ENCODE data around the gene ARCN1. TPM values are rescaled to one million over a fixed set of nuclear protein-coding genes. Genes with fewer than 3 reads are reported as not detected.

Gene ARCN1
- 97.8 and 112 TPM in 2 replicates for total RNA-seq (ENCODE audit: low replicate concordance)

GRCh38 chr11:118572061-118572980 is at the start of gene ARCN1:
ARCN1 (plus strand) TSS chr11:118572409; CDS start chr11:118572548, 139 bp downstream.
- H2AFZ ChIP-seq (replicated peaks) = peak within 1 kb of the TSS; percentile 97
- Mint-ChIP-seq H3K27ac (peak within 1 kb of the TSS; percentile 89), H3K4me1 (peaks cover 23% of the 10 kb centered on the region), H3K27me3 (ENCODE audit: insufficient read depth, low read depth) (no peaks in the 10 kb centered on the region), H3K36me3 (peaks cover 1% of the 10 kb centered on the region), H3K4me3 (peak within 1 kb of the TSS; percentile 97), H3K9me3 (no peaks in the 10 kb centered on the region)
- H3K27ac ChIP-seq = peak within 1 kb of the TSS; percentile 93
- peaks cover 51% of the 10 kb centered on the region for H3K79me2 ChIP-seq (ENCODE audit: low read depth)
- DNase-seq (ENCODE audit: low spot score) = peak; percentile 92
- peaks cover 47% of the 10 kb centered on the region for H4K20me1 ChIP-seq (ENCODE audit: low read depth)
- peak; percentile 27 for TF ChIP-seq EZH2 (IDR thresholded peaks at IDR 0.05)
- TF ChIP-seq CTCF (IDR thresholded peaks at IDR 0.05) = peak; percentile 7
- no peak for TF ChIP-seq EZH2phosphoT487 (IDR thresholded peaks at IDR 0.05)
- H3K36me3 ChIP-seq = no peaks in the 10 kb centered on the region
- peak within 1 kb of the TSS; percentile 99 for H3K4me3 ChIP-seq
- peaks cover 5% of the 10 kb centered on the region for H3F3A ChIP-seq (ENCODE audit: low read depth)
- H3K4me1 ChIP-seq = peaks cover 14% of the 10 kb centered on the region
- no peaks in the 10 kb centered on the region for H3K9me3 ChIP-seq (ENCODE audit: low read depth)
- H3K27me3 ChIP-seq = no peaks in the 10 kb centered on the region
- peak within 1 kb of the TSS; percentile 88 for H3K4me2 ChIP-seq
- H3K9ac ChIP-seq = peak within 1 kb of the TSS; percentile 89

DNA sequence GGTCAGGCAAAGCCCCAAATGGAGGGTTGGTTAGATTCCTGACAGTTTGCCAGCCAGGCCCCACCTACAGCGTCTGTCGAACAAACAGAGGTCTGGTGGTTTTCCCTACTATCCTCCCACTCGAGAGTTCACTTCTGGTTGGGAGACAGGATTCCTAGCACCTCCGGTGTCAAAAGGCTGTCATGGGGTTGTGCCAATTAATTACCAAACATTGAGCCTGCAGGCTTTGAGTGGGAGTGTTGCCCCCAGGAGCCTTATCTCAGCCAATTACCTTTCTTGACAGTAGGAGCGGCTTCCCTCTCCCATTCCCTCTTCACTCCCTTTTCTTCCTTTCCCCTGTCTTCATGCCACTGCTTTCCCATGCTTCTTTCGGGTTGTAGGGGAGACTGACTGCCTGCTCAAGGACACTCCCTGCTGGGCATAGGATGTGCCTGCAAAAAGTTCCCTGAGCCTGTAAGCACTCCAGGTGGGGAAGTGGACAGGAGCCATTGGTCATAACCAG is 49.6 kb upstream of the ARCN1 start:
- Histone ChIP-seq H2AFZ (replicated peaks) (no peak overlapping the region), H3K4me2 (no peak overlapping the region), H3K27me3 (no peaks in the 10 kb centered on the region), H3K36me3 (peaks cover 16% of the 10 kb centered on the region), H3K9me3 (ENCODE audit: low read depth) (no peaks in the 10 kb centered on the region), H3F3A (ENCODE audit: low read depth) (peaks cover 64% of the 10 kb centered on the region), H4K20me1 (ENCODE audit: low read depth) (peaks cover 16% of the 10 kb centered on the region), H3K79me2 (ENCODE audit: low read depth) (no peaks in the 10 kb centered on the region), H3K4me3 (no peak overlapping the region), H3K9ac (no peak overlapping the region), H3K4me1 (no peaks in the 10 kb centered on the region), H3K27ac (no peak overlapping the region)
- Mint-ChIP-seq H3K27ac (no peak overlapping the region), H3K4me1 (peaks cover 2% of the 10 kb centered on the region), H3K36me3 (peaks cover 35% of the 10 kb centered on the region), H3K9me3 (no peaks in the 10 kb centered on the region), H3K27me3 (ENCODE audit: insufficient read depth, low read depth) (no peaks in the 10 kb centered on the region), H3K4me3 (no peak overlapping the region)
- TF ChIP-seq EZH2phosphoT487 (IDR thresholded peaks at IDR 0.05) (no peak), CTCF (IDR thresholded peaks at IDR 0.05) (peak; percentile 49), EZH2 (IDR thresholded peaks at IDR 0.05) (no peak)
- peak; percentile 55 for DNase-seq (ENCODE audit: low spot score)

GRCh38 chr11:118524356-118524755 is 47.9 kb upstream of the ARCN1 start:
- no peak overlapping the region for H3K4me2 ChIP-seq
- no peak overlapping the region for H3K9ac ChIP-seq
- no peaks in the 10 kb centered on the region for H3K27me3 ChIP-seq
- no peak for DNase-seq (ENCODE audit: low spot score)
- no peaks in the 10 kb centered on the region for H3K9me3 ChIP-seq (ENCODE audit: low read depth)
- no peak overlapping the region for H3K4me3 ChIP-seq
- Mint-ChIP-seq H3K27me3 (ENCODE audit: insufficient read depth, low read depth) (peaks cover 3% of the 10 kb centered on the region), H3K4me1 (peaks cover 9% of the 10 kb centered on the region), H3K9me3 (no peaks in the 10 kb centered on the region), H3K27ac (no peak overlapping the region), H3K4me3 (no peak overlapping the region), H3K36me3 (peaks cover 33% of the 10 kb centered on the region)
- H3K4me1 ChIP-seq = peaks cover 10% of the 10 kb centered on the region
- H4K20me1 ChIP-seq (ENCODE audit: low read depth) = peaks cover 13% of the 10 kb centered on the region
- peaks cover 71% of the 10 kb centered on the region for H3F3A ChIP-seq (ENCODE audit: low read depth)
- H3K36me3 ChIP-seq = peaks cover 14% of the 10 kb centered on the region
- no peak overlapping the region for H2AFZ ChIP-seq (replicated peaks)
- TF ChIP-seq EZH2phosphoT487 (IDR thresholded peaks at IDR 0.05) = no peak
- H3K79me2 ChIP-seq (ENCODE audit: low read depth) = no peaks in the 10 kb centered on the region
- no peak overlapping the region for H3K27ac ChIP-seq
